Measurements from ENCODE around the gene LRP6.

The LRP6 gene

DNA sequence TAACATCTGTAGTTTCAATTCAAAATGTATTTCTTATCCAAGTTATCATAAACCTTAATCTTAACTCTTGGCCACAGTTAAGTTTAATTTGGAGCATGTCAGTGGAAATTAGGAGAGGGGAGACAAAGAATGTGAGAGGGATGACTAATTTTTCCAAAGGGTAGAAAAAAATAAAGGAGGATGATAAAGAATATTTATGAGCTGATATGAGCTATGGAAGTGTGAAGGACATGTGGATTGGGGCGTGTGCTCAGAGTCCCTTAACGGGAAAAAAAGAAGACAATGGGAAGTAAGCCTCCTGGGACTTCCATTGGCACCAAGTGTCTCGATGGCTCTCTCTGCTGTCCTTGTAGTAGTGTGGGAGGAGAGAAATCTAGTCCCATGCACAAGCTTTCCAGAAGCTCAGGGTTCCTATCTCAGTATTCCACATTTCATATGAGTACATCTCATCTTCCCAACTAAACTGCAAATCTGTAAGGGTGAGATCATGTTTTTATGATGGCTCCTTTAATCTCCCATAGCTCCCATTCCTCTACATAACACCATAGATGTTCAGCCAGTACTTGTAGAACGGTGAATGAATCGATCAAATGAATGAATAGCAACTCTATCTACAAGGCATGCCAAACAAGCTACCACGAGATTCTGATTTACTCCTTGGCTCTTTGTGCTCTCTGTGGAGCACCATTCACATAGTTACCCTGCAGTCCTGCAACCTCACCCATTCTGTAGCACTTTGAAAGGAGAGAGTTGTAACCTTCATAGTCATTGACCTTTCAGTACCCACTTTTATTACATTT, 168.8 kb downstream of the LRP6 start:
- Histone ChIP-seq H3K27ac (ENCODE audit: low read length) (no peak overlapping the region), H3K36me3 (ENCODE audit: control insufficient read depth in 2 of 2, insufficient read depth in 2 of 2, low read length in 2 of 2) (peaks cover 0 to 3% of the 10 kb centered on the region in 2 donors), H3K27me3 (ENCODE audit: control insufficient read depth in 1 of 2, insufficient read depth in 2 of 2, low read length in 2 of 2) (no peaks in the 10 kb centered on the region), H3K9me3 (ENCODE audit: control insufficient read depth in 2 of 2, low read length in 2 of 2) (no peaks in the 10 kb centered on the region), H3K9ac (ENCODE audit: low read length in 2 of 2) (no peak overlapping the region), H3K4me1 (ENCODE audit: control insufficient read depth, insufficient read depth, low read length) (no peaks in the 10 kb centered on the region), H3K4me3 (ENCODE audit: low read length in 2 of 2) (no peak overlapping the region)

DNA sequence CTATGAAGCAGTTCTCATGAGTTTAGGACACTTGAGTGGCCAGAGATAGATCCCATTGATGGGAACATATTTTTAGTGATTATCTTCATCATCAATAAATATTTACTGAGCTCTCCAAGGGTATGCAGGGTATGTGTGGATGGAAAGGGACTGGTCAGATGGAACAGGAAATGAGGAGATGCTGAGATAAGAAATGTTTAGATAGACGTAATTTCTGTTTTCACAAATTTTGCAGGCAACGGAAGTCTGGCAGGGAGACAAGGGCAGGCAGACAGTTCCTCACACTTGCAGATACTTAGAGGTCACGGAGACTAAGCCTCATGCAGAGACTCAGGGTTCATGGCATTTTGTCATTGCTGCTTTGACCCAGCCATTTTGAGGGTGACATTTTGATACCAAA, 171.8 kb downstream of the LRP6 start:
- H3K4me3 ChIP-seq (ENCODE audit: low read length in 2 of 2): no peak overlapping the region
- no peaks in the 10 kb centered on the region for H3K36me3 ChIP-seq (ENCODE audit: control insufficient read depth in 2 of 2, insufficient read depth in 2 of 2, low read length in 2 of 2)
- H3K9me3 ChIP-seq (ENCODE audit: control insufficient read depth in 2 of 2, low read length in 2 of 2): no peaks in the 10 kb centered on the region
- H3K27me3 ChIP-seq (ENCODE audit: control insufficient read depth in 1 of 2, insufficient read depth in 2 of 2, low read length in 2 of 2): no peaks in the 10 kb centered on the region
- no peak overlapping the region for H3K27ac ChIP-seq (ENCODE audit: low read length)
- H3K9ac ChIP-seq (ENCODE audit: low read length in 2 of 2): no peak overlapping the region
- peaks cover 2% of the 10 kb centered on the region for H3K4me1 ChIP-seq (ENCODE audit: control insufficient read depth, insufficient read depth, low read length)

DNA sequence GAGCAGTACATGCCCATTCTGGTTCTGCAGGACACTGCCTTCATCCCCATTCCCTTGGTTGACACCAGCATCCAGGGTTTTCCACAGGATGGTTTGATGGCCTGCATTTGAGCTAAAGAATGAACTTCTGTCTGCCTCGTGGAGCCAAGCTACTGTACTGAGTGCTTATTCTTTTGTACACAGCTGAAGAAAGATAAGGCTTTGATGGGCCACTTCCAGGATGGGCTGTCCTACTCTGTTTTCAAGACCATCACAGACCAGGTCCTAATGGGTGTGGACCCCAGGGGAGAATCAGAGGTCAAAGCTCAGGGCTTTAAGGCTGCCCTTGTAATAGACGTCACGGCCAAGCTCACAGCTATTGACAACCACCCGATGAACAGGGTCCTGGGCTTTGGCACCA, 172.4 kb downstream of the LRP6 start:
- H3K27me3 ChIP-seq (ENCODE audit: control insufficient read depth in 1 of 2, insufficient read depth in 2 of 2, low read length in 2 of 2): no peaks in the 10 kb centered on the region
- peaks cover 2% of the 10 kb centered on the region for H3K4me1 ChIP-seq (ENCODE audit: control insufficient read depth, insufficient read depth, low read length)
- no peaks in the 10 kb centered on the region for H3K9me3 ChIP-seq (ENCODE audit: control insufficient read depth in 2 of 2, low read length in 2 of 2)
- no peaks in the 10 kb centered on the region for H3K36me3 ChIP-seq (ENCODE audit: control insufficient read depth in 2 of 2, insufficient read depth in 2 of 2, low read length in 2 of 2)
- no peak overlapping the region for H3K27ac ChIP-seq (ENCODE audit: low read length)
- H3K4me3 ChIP-seq (ENCODE audit: low read length in 2 of 2): no peak overlapping the region
- H3K9ac ChIP-seq (ENCODE audit: low read length in 2 of 2): no peak overlapping the region

DNA sequence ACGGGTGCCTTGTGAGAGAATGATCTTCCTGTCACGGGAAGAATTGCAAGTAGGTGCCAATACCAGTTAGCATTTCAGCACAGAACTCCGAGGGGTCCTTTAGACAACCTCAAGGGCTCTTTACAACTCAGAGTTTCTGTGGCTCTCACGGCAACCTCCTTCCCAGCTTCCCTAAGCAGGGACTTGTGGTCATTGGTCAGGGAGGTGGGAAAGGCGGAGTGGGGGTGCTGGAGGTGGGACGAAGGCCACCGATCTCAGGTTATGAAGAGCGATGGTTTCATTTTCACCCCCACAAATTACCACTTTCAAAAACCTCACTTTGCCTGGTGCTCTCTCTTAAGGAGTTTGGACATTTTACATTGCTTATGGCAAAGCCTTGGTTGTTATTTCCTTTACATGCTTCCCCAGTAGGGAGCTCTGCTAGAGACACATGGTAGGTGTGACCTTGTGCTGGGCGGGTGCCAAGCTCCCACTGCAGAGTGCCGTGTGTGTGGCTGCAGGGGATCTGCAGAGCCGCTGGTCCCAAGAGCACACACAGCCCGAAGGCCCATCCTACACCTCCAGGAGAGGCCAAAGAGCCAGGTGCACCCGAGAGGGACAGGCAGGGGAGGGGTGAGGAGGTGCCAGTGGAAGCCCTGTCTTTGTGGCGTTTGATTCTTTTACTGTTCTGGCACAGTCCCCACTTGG, 174.7 kb downstream of the LRP6 start:
- no peak overlapping the region for H3K27ac ChIP-seq (ENCODE audit: low read length)
- peaks cover 2% of the 10 kb centered on the region for H3K4me1 ChIP-seq (ENCODE audit: control insufficient read depth, insufficient read depth, low read length)
- no peak overlapping the region for H3K9ac ChIP-seq (ENCODE audit: low read length in 2 of 2)
- no peaks in the 10 kb centered on the region for H3K27me3 ChIP-seq (ENCODE audit: control insufficient read depth in 1 of 2, insufficient read depth in 2 of 2, low read length in 2 of 2)
- no peaks in the 10 kb centered on the region for H3K9me3 ChIP-seq (ENCODE audit: control insufficient read depth in 2 of 2, low read length in 2 of 2)
- no peak overlapping the region for H3K4me3 ChIP-seq (ENCODE audit: low read length in 2 of 2)
- H3K36me3 ChIP-seq (ENCODE audit: control insufficient read depth in 2 of 2, insufficient read depth in 2 of 2, low read length in 2 of 2): peaks cover 0 to 2% of the 10 kb centered on the region in 2 donors

DNA sequence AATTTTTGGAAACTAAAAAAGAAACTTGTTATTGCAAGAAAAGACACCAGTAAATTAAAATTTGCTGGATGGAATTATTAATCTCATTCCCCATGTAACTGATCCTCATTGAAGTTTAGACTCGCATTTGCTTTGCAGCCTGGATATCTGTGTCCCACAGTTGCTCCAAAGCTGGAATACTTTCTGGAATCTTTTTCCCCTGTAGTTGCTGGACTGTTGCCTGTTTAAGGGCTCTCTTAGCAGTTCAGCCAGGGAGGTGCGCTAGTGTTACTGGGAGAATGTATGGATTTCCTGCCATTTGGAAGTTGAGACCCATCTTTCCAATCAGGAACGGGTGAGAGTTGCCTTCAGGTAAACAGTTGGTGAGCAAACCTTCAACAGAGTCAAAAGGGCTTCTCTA, 175.8 kb downstream of the LRP6 start:
- no peaks in the 10 kb centered on the region for H3K27me3 ChIP-seq (ENCODE audit: control insufficient read depth in 1 of 2, insufficient read depth in 2 of 2, low read length in 2 of 2)
- no peaks in the 10 kb centered on the region for H3K9me3 ChIP-seq (ENCODE audit: control insufficient read depth in 2 of 2, low read length in 2 of 2)

DNA sequence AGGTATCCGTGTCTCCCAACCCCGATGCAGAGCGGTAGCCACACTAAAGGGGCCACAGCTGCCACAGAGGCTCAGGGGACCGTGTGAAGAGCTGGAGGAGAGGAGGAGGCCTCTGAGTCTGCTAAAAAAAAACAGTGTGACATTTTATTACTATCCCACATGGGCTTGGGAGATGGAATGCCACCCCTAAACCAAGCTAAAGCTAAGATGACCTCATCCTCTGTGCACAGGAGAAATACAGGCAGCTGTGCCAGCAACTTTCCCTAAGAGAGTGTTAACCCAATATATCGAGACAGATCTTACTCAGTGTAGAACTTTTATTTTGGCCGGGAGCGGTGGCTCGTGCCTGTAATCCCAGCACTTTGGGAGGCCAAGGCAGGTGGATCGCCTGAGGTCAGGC, 178.1 kb downstream of the LRP6 start:
- H3K27me3 ChIP-seq (ENCODE audit: control insufficient read depth in 1 of 2, insufficient read depth in 2 of 2, low read length in 2 of 2): no peaks in the 10 kb centered on the region
- H3K27ac ChIP-seq (ENCODE audit: low read length): no peak overlapping the region
- no peak overlapping the region for H3K9ac ChIP-seq (ENCODE audit: low read length in 2 of 2)
- no peaks in the 10 kb centered on the region for H3K9me3 ChIP-seq (ENCODE audit: control insufficient read depth in 2 of 2, low read length in 2 of 2)
- no peak overlapping the region for H3K4me3 ChIP-seq (ENCODE audit: low read length in 2 of 2)
- H3K36me3 ChIP-seq (ENCODE audit: control insufficient read depth in 2 of 2, insufficient read depth in 2 of 2, low read length in 2 of 2): peaks cover 0 to 2% of the 10 kb centered on the region in 2 donors
- peaks cover 2% of the 10 kb centered on the region for H3K4me1 ChIP-seq (ENCODE audit: control insufficient read depth, insufficient read depth, low read length)

More for the DNA sequence above, 175.8 kb downstream of the LRP6 start:
- peaks cover 2% of the 10 kb centered on the region for H3K4me1 ChIP-seq (ENCODE audit: control insufficient read depth, insufficient read depth, low read length)
- H3K27ac ChIP-seq (ENCODE audit: low read length): no peak overlapping the region
- no peak overlapping the region for H3K9ac ChIP-seq (ENCODE audit: low read length in 2 of 2)
- peaks cover 0 to 2% of the 10 kb centered on the region in 2 donors for H3K36me3 ChIP-seq (ENCODE audit: control insufficient read depth in 2 of 2, insufficient read depth in 2 of 2, low read length in 2 of 2)
- no peak overlapping the region for H3K4me3 ChIP-seq (ENCODE audit: low read length in 2 of 2)

DNA sequence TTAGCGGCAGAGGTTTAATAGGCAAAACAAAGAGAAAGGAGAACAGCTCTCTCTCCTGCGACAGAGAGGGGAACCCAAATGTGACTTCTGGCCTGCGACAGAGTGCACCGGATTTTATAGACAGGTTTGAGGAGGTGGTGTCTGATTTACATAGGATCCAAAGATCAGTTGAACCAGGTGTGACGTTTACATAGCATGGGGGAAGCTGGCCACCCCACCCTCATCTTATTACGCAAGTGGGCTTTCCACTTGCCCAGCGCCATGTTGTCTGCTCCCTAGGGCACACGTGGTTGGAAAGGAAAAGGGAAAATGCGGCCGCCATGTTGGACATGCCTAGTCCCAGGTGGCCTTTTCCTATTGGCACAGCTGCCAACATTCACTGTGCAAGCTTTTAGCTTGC, 178.7 kb downstream of the LRP6 start:
- Histone ChIP-seq H3K36me3 (ENCODE audit: control insufficient read depth in 2 of 2, insufficient read depth in 2 of 2, low read length in 2 of 2) (peaks cover 0 to 2% of the 10 kb centered on the region in 2 donors), H3K9me3 (ENCODE audit: control insufficient read depth in 2 of 2, low read length in 2 of 2) (no peaks in the 10 kb centered on the region), H3K9ac (ENCODE audit: low read length in 2 of 2) (no peak overlapping the region), H3K27me3 (ENCODE audit: control insufficient read depth in 1 of 2, insufficient read depth in 2 of 2, low read length in 2 of 2) (no peaks in the 10 kb centered on the region), H3K27ac (ENCODE audit: low read length) (no peak overlapping the region), H3K4me3 (ENCODE audit: low read length in 2 of 2) (no peak overlapping the region), H3K4me1 (ENCODE audit: control insufficient read depth, insufficient read depth, low read length) (peaks cover 2% of the 10 kb centered on the region)

DNA sequence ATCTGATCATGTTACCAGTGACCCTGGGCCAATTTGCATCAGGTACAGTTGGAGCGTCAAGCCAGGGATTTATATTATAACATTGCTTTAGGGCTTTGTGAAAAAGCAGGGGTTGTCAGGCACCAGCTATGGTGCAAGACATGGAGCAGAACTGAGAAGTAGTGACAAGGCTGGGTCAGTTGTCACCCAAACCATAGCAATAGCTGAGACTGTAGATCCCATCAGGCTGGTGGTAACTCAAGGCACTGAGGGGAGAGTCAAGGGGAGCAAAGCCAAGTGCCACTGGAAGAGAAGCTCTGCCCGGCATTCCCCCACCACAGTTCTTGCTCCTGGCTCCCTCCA, 179.2 kb downstream of the LRP6 start:
- no peaks in the 10 kb centered on the region for H3K27me3 ChIP-seq (ENCODE audit: control insufficient read depth in 1 of 2, insufficient read depth in 2 of 2, low read length in 2 of 2)
- H3K9me3 ChIP-seq (ENCODE audit: control insufficient read depth in 2 of 2, low read length in 2 of 2): no peaks in the 10 kb centered on the region
- no peak overlapping the region for H3K4me3 ChIP-seq (ENCODE audit: low read length in 2 of 2)
- H3K9ac ChIP-seq (ENCODE audit: low read length in 2 of 2): no peak overlapping the region
- H3K36me3 ChIP-seq (ENCODE audit: control insufficient read depth in 2 of 2, insufficient read depth in 2 of 2, low read length in 2 of 2): peaks cover 0 to 2% of the 10 kb centered on the region in 2 donors
- H3K27ac ChIP-seq (ENCODE audit: low read length): no peak overlapping the region
- H3K4me1 ChIP-seq (ENCODE audit: control insufficient read depth, insufficient read depth, low read length): peaks cover 2% of the 10 kb centered on the region

DNA sequence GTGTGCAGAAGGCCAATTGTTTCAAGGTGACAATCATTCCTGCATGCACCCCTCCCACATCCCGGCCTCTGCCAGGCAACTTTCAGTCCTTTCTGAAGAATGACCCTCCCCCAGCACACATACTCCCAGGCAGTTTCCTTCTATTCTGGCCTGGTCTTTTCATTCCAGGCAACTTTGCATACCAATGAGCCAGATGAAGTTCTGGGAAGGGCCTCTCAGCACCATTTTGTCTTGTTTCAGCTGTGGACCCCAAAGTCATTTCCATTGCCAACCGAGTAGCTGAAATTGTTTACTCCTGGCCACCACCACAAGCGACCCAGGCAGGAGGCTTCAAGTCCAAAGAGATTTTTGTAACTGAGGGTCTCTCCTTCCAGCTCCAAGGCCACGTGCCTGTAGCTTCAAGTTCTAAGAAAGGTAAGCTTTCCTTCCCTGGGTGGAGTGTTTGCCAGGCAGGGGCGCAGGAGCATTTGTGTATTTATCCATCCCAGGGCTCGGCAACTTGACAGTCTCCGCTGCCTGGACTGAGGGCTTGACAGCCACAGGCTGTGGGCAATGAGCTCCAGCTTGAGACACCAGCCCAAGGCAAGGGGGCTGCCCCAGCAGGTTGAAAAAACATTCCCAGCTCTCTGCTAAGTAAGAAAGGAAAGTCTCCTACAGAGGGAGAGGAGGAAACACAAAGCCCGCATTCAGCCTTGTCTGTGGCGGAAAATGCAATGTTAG, 179.7 kb downstream of the LRP6 start:
- Histone ChIP-seq H3K36me3 (ENCODE audit: control insufficient read depth in 2 of 2, insufficient read depth in 2 of 2, low read length in 2 of 2) (peaks cover 0 to 2% of the 10 kb centered on the region in 2 donors), H3K27me3 (ENCODE audit: control insufficient read depth in 1 of 2, insufficient read depth in 2 of 2, low read length in 2 of 2) (no peaks in the 10 kb centered on the region), H3K4me3 (ENCODE audit: low read length in 2 of 2) (no peak overlapping the region), H3K4me1 (ENCODE audit: control insufficient read depth, insufficient read depth, low read length) (peaks cover under 1% of the 10 kb centered on the region), H3K9me3 (ENCODE audit: control insufficient read depth in 2 of 2, low read length in 2 of 2) (no peaks in the 10 kb centered on the region), H3K27ac (ENCODE audit: low read length) (no peak overlapping the region), H3K9ac (ENCODE audit: low read length in 2 of 2) (no peak overlapping the region)

DNA sequence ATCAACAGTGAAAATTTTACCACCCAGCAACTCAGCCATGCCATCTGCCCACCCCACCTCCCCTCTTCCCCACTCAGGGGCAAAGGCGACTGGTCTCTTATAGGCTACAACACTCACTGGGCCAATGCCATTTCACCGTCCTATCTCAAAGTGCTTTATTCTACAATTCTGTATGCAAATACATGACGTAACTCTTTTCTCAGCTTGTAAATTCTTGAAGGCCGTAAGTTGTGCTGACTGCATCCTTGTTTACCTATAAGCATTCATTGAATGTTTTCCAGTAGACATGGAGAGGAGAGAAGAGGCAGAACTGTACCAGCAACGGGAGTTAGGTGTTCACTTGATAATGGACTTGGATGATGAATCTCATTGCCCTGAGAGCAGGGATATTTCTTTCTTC, 180.5 kb downstream of the LRP6 start:
- Histone ChIP-seq H3K9ac (ENCODE audit: low read length in 2 of 2) (no peak overlapping the region), H3K4me3 (ENCODE audit: low read length in 2 of 2) (no peak overlapping the region), H3K27ac (ENCODE audit: low read length) (no peak overlapping the region), H3K36me3 (ENCODE audit: control insufficient read depth in 2 of 2, insufficient read depth in 2 of 2, low read length in 2 of 2) (peaks cover 0 to 2% of the 10 kb centered on the region in 2 donors), H3K9me3 (ENCODE audit: control insufficient read depth in 2 of 2, low read length in 2 of 2) (no peaks in the 10 kb centered on the region), H3K27me3 (ENCODE audit: control insufficient read depth in 1 of 2, insufficient read depth in 2 of 2, low read length in 2 of 2) (no peaks in the 10 kb centered on the region), H3K4me1 (ENCODE audit: control insufficient read depth, insufficient read depth, low read length) (no peaks in the 10 kb centered on the region)

Measured in stomach smooth muscle (tissue), 2 donors.